IPS-15b (cell line): ENCODE results near the gene PCBP4.

Source experiments
- H3K27me3 ChIP-seq: one replicate; pipeline ENCODE4 v1.6.1; 2013; ENCODE audit warnings: low read length; ENCODE audit not compliant: control insufficient read depth, insufficient read depth
- H3K36me3 ChIP-seq: one replicate; pipeline ENCODE4 v1.6.1; 2013; ENCODE audit warnings: low read length; ENCODE audit not compliant: control insufficient read depth, insufficient read depth
- H3K4me1 ChIP-seq: one replicate; pipeline ENCODE4 v1.6.1; 2013; ENCODE audit warnings: mild to moderate bottlenecking, low read length; ENCODE audit not compliant: control insufficient read depth, insufficient read depth
- H3K4me3 ChIP-seq: one replicate; pipeline ENCODE4 v1.5.1; 2013; ENCODE audit warnings: low read depth, low read length
- H3K9ac ChIP-seq: one replicate; pipeline ENCODE4 v1.6.1; 2013; ENCODE audit warnings: low read depth, mild to moderate bottlenecking, low read length
- H3K9me3 ChIP-seq: one replicate; pipeline ENCODE4 v1.6.1; 2013; ENCODE audit warnings: mild to moderate bottlenecking, low read length; ENCODE audit not compliant: control insufficient read depth, insufficient read depth

PCBP4 gene

DNA sequence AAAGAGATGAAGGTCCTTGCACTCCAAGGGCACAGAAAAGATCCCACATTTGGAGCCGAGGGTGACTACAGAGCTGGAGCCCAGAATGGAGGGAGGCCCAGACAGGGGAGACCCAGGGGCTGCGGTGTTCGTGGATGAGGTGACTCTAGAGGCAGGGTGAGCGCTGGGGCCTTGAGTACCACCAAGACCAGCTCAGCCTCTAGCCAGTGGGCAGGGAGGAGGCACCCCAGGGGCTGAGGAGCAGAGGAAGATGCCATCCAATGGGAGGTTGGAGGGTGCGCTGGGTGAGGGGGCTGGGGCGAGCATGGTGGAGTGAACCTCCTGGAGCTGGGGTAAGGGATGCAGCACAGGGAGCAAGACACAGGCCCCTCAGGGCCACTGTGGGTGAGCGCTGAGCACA lies 38.8 kb downstream of the PCBP4 start:
- peaks cover 7% of the 10 kb centered on the region for H3K36me3 ChIP-seq
- no peak overlapping the region for H3K4me3 ChIP-seq
- H3K4me1 ChIP-seq = no peaks in the 10 kb centered on the region
- no peaks in the 10 kb centered on the region for H3K9me3 ChIP-seq
- H3K27me3 ChIP-seq = no peaks in the 10 kb centered on the region
- no peak overlapping the region for H3K9ac ChIP-seq

DNA sequence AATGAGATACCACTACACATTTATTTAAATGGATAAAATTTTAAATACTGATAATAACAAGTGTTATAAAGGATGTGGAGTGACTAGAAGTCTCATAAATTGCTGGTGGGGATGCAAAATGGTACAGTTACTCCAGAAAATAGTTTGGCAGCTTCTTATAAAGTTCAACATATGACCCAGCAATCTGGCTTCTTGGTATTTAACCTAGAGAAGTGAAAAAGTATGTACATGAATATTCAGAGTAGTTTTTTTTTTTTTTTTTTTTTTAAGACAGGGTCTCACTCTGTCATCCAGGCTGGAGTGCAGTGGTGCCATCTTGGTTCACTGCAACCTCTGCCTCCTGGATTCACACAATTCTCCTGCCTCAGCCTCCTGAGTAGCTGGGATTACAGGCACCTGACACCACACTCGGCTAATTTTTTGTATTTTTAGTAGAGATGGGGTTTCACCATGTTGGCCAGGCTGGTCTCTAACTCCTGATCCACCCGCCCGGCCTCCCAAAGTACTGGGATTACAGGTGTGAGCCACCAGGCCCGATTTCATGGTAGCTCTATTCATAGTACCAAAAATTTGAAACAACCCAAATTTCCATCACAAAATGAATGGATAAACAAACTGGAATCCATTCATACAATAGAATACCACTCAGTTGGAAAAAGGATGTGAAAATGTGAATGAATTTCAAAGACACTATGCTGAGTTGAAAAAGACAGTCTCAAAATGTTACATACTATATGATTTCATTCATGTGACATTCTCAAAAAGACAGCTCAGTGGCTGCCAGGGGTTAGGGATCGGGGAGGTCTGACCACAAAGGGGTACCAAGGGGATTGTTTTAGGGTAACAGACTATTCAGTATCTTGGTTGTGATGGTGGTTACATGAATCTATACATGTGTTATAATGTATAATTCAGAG lies 39.9 kb downstream of the PCBP4 start:
- Histone ChIP-seq H3K9ac (no peak overlapping the region), H3K4me1 (no peaks in the 10 kb centered on the region)

DNA sequence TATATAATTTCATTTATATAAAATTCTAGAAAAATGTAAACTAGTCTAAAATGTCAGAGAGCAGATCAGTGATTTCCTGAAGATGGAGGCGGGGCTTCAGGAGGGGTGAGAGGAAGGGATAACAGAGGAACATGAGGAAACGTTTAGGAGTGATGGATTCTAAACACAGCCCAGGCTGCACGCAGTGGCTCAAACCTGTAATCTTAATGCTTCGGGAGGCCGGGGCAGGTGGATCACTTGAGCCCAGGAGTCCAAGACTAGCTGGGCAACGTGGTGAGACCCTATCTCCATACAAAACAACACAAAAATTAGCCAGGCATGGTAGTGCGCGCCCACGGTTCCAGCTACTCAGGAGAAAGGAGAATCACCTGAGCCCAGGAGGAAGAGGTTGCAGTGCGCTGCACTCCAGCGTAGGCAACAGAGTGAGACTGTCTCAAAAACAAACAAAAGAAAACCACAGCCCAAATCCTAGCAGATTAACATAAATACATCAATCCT lies 46.1 kb downstream of the PCBP4 start:
- Histone ChIP-seq H3K9me3 (no peaks in the 10 kb centered on the region), H3K36me3 (no peaks in the 10 kb centered on the region), H3K9ac (no peak overlapping the region), H3K27me3 (no peaks in the 10 kb centered on the region), H3K4me3 (no peak overlapping the region), H3K4me1 (no peaks in the 10 kb centered on the region)

More for the DNA sequence above, 39.9 kb downstream of the PCBP4 start:
- H3K4me3 ChIP-seq = no peak overlapping the region
- no peaks in the 10 kb centered on the region for H3K36me3 ChIP-seq
- H3K27me3 ChIP-seq = no peaks in the 10 kb centered on the region
- no peaks in the 10 kb centered on the region for H3K9me3 ChIP-seq

DNA sequence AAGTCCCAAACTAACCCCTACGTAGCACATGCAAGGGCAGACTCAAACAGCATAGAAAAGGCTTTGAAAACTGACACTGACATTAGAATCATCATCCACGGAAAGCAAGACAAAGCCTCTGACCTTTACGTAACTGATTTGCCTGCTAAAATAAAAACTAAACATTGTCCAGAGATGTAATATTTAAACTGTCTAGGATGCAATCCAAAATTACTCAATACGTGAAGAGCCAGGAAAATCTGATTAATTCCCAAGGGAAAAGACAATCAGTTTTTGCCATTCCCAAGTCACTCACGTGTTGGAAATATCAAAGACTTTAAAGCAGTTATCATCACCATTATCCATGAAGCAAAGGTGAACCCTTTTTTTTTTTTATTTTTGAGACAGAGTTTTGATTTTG lies 50.8 kb downstream of the PCBP4 start:
- no peaks in the 10 kb centered on the region for H3K9me3 ChIP-seq
- no peaks in the 10 kb centered on the region for H3K36me3 ChIP-seq
- H3K9ac ChIP-seq = no peak overlapping the region
- H3K27me3 ChIP-seq = no peaks in the 10 kb centered on the region
- H3K4me1 ChIP-seq = no peaks in the 10 kb centered on the region
- no peak overlapping the region for H3K4me3 ChIP-seq

DNA sequence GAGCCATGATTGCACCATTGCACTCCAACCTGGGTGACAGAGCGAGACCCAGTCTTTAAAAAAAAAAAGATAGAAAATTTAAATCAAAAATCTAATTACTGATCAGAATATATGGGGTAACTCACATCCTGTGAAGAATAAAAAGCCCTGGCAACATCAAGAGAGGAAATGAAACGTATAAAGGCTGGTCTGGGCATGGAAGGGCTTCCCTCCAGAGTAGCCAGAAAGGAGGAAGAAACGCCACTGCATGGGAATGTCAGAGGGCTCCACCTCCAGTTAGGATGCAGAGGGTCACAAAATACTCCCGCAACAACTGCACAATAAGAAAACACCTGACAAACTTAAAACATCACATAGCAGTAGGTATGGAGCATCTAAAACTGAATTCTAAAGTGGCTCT lies 59.2 kb downstream of the PCBP4 start:
- Histone ChIP-seq H3K9me3 (no peaks in the 10 kb centered on the region), H3K4me1 (no peaks in the 10 kb centered on the region), H3K27me3 (no peaks in the 10 kb centered on the region), H3K4me3 (no peak overlapping the region), H3K9ac (no peak overlapping the region), H3K36me3 (no peaks in the 10 kb centered on the region)
